ENCODE data around the gene CLDN34.

DNA sequence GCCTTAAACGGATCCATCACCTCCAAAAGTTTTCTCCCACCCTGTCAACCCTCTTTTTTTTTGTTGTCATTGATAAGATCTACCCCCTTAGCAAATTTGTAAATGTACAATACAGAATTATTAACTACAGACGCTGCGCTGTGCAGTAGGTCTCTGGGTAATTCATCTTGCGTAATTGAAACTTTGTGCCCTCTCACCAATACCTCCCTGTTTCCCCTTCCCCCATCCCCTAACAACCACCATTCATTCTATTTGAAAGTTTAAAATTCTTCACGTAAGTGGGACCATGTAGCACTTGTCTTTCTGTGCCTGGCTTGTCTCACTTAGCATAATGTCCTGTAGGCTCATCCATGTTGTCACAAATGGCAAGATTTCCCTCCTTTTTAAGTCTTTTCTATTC lies 45.8 kb upstream of the CLDN34 start:
- TF ChIP-seq POLR2AphosphoS5 (IDR thresholded peaks at IDR 0.05; ENCODE audit: low read depth, low read length): no peak
- no peak for TF ChIP-seq POLR2A (IDR thresholded peaks at IDR 0.05; ENCODE audit: low read depth, low read length)
- TF ChIP-seq TAF1 (IDR thresholded peaks at IDR 0.05; ENCODE audit: low read depth, low read length): no peak
- TF ChIP-seq POU2F2 (IDR thresholded peaks at IDR 0.05; ENCODE audit: low read depth, low read length): no peak
- TF ChIP-seq SPI1 (IDR thresholded peaks at IDR 0.05; ENCODE audit: low read depth, low read length): no peak
